ENCODE measurements around the gene ARL4D. TPM values are rescaled to one million over a fixed set of nuclear protein-coding genes. Genes with fewer than 3 reads are reported as not detected.

ARL4D gene
- total and polyA plus RNA-seq, 11 donors: 2.2 to 16.2 (median 4.2) TPM

GRCh38 chr17:43437756-43438155 lies 39.0 kb downstream of the ARL4D start:
- H3K4me1 ChIP-seq: no peaks in the 10 kb centered on the region
- no peak for TF ChIP-seq POLR2A (IDR thresholded peaks at IDR 0.05)
- no peak for TF ChIP-seq CTCF (IDR thresholded peaks at IDR 0.05)
- no peaks in the 10 kb centered on the region for H3K36me3 ChIP-seq
- 67 to 72% (median 69%) methylated on average over 1 of the region's 1 CpG for WGBS, 4 donors
- DNase-seq: no peak
- ATAC-seq: no peak
- no peaks in the 10 kb centered on the region for H3K9me3 ChIP-seq
- intact Hi-C loops (cut with DNase I): no loop called here
- H3K4me3 ChIP-seq: no peak overlapping the region
- H3K27me3 ChIP-seq: no peaks in the 10 kb centered on the region
- H3K27ac ChIP-seq: no peak overlapping the region

GRCh38 chr17:43438626-43439025 lies 39.8 kb downstream of the ARL4D start:
- TF ChIP-seq POLR2A (IDR thresholded peaks at IDR 0.05): no peak
- TF ChIP-seq CTCF (IDR thresholded peaks at IDR 0.05): no peak
- intact Hi-C loops (cut with DNase I): no loop called here
- Histone ChIP-seq H3K4me3 (no peak overlapping the region), H3K36me3 (no peaks in the 10 kb centered on the region), H3K9me3 (no peaks in the 10 kb centered on the region), H3K4me1 (no peaks in the 10 kb centered on the region), H3K27ac (no peak overlapping the region), H3K27me3 (no peaks in the 10 kb centered on the region)
- ATAC-seq (no peak), DNase-seq (no peak)
- 69 to 77% (median 70%) methylated on average over 5 of the region's 5 CpGs for WGBS, 4 donors

GRCh38 chr17:43439041-43439440 lies 40.2 kb downstream of the ARL4D start:
- WGBS, 4 donors: 68 to 76% (median 73%) methylated on average over 1 of the region's 1 CpG
- Histone ChIP-seq H3K9me3 (no peaks in the 10 kb centered on the region), H3K36me3 (no peaks in the 10 kb centered on the region), H3K27ac (no peak overlapping the region), H3K27me3 (no peaks in the 10 kb centered on the region), H3K4me3 (no peak overlapping the region), H3K4me1 (no peaks in the 10 kb centered on the region)
- peak in 1 of 5 donors; percentile 29 for DNase-seq
- TF ChIP-seq POLR2A (IDR thresholded peaks at IDR 0.05) (no peak), CTCF (IDR thresholded peaks at IDR 0.05) (no peak)
- peak in 1 of 4 donors; percentile 12 for ATAC-seq
- intact Hi-C loops (cut with DNase I): no loop called here

GRCh38 chr17:43442711-43443110 lies 43.9 kb downstream of the ARL4D start:
- no peaks in the 10 kb centered on the region for H3K36me3 ChIP-seq
- TF ChIP-seq CTCF (IDR thresholded peaks at IDR 0.05): no peak
- TF ChIP-seq POLR2A (IDR thresholded peaks at IDR 0.05): no peak
- 48 to 91% (median 85%) methylated on average over 2 of the region's 2 CpGs for WGBS, 4 donors
- DNase-seq: no peak
- H3K9me3 ChIP-seq: no peaks in the 10 kb centered on the region
- no peak overlapping the region for H3K4me3 ChIP-seq
- peak in 2 of 4 donors; percentile 49 to 69 for ATAC-seq
- H3K27me3 ChIP-seq: no peaks in the 10 kb centered on the region
- no peak overlapping the region for H3K27ac ChIP-seq
- H3K4me1 ChIP-seq: no peaks in the 10 kb centered on the region
- intact Hi-C loops (cut with DNase I): no loop called here

All from heart left ventricle (tissue), 16 donors.